ENCODE results near the gene CDK6.
"Not testable (repeated sequence)": the region's sequence is repeated elsewhere in the genome, so short reads cannot be mapped to it uniquely, and the experiment has no call there.

Gene CDK6

GRCh38 chr7:92613720-92614119 lies 222.7 kb downstream of the CDK6 start:
- DNase-seq = no peak

- DNase-seq = no peak
These were observed 223.2 kb downstream of the CDK6 start for GRCh38 chr7:92613214-92613613.

GRCh38 chr7:92612501-92612900 lies 223.9 kb downstream of the CDK6 start:
- DNase-seq = no peak

GRCh38 chr7:92611735-92612134 lies 224.6 kb downstream of the CDK6 start:
- no peak for DNase-seq

GRCh38 chr7:92609921-92610518 lies 226.4 kb downstream of the CDK6 start:
- DNase-seq = no peak

- no peak for DNase-seq
These were observed 227.7 kb downstream of the CDK6 start for GRCh38 chr7:92608380-92609322.

GRCh38 chr7:92606985-92607384 lies 229.4 kb downstream of the CDK6 start:
- DNase-seq = no peak

- not testable (repeated sequence) for DNase-seq
These were observed 231.9 kb downstream of the CDK6 start for GRCh38 chr7:92604517-92604916.

GRCh38 chr7:92603089-92603445 lies 233.3 kb downstream of the CDK6 start:
- DNase-seq = no peak

GRCh38 chr7:92602352-92603088 lies 233.9 kb downstream of the CDK6 start:
- DNase-seq = no peak

- DNase-seq = no peak
These were observed 237.9 kb downstream of the CDK6 start for GRCh38 chr7:92598310-92598981.

- no peak for DNase-seq
These were observed 241.1 kb downstream of the CDK6 start for GRCh38 chr7:92595281-92595680.

- DNase-seq = no peak
These were observed 241.6 kb downstream of the CDK6 start for GRCh38 chr7:92594746-92595145.

GRCh38 chr7:92590711-92591310 lies 245.6 kb downstream of the CDK6 start:
- no peak for DNase-seq

- no peak for DNase-seq
These were observed 247.3 kb downstream of the CDK6 start for GRCh38 chr7:92589056-92589455.

GRCh38 chr7:92588561-92588960 lies 247.8 kb downstream of the CDK6 start:
- DNase-seq = no peak

- DNase-seq = no peak
These were observed 249.5 kb downstream of the CDK6 start for GRCh38 chr7:92586841-92587240.

GRCh38 chr7:92586403-92586802 lies 250.0 kb downstream of the CDK6 start:
- DNase-seq = no peak

- no peak for DNase-seq
These were observed 251.4 kb downstream of the CDK6 start for GRCh38 chr7:92584953-92585352.

GRCh38 chr7:92582948-92583347 lies 253.4 kb downstream of the CDK6 start:
- no peak for DNase-seq

GRCh38 chr7:92576296-92576695 lies 260.1 kb downstream of the CDK6 start:
- DNase-seq = no peak

GRCh38 chr7:92569137-92569536 lies 267.2 kb downstream of the CDK6 start:
- DNase-seq = no peak

- no peak for DNase-seq
These were observed 268.9 kb downstream of the CDK6 start for GRCh38 chr7:92567460-92567859.
